22Rv1 (cell line): Measurements from ENCODE around the gene A3GALT2.

ENCODE experiments used
- H3K27ac ChIP-seq: fragments of 450-650 bp; 2 replicates; pipeline ENCODE4 v1.5.1; 2017
- ZFX ChIP-seq: fragments of 450-650 bp; IDR thresholded peaks from 2 replicates; pipeline ENCODE4 v1.6.1; 2017; ENCODE audit warnings: antibody characterized with exemption, borderline replicate concordance
- TF ChIP-seq, protein P1 (sequence below): fragments of 450-650 bp; IDR thresholded peaks from 2 replicates; pipeline ENCODE4 v1.5.1; 2017; ENCODE audit warnings: mild to moderate bottlenecking

Gene A3GALT2

DNA sequence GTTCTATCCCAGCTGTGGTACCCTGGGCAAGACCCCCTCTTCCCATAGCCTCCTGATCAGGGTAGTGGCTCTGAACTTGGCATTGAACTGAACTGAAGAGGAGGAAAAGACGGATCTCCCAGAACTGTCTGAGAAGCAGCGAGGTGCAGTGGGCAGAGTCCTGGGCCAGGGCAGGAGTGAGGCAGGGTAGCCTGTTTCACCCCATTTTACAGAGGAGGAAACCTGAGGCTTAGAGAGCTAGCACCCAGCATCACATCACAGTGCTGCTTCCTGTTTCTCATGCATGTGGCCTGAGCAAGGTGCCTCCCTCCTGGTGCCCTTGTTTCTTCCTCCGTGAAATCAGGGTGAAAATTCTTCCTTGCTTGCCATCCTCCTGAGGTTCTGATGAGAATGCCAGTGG is 47.5 kb downstream of the A3GALT2 start:
- TF ChIP-seq ZFX, result no peak
- TF ChIP-seq, protein P1, sequence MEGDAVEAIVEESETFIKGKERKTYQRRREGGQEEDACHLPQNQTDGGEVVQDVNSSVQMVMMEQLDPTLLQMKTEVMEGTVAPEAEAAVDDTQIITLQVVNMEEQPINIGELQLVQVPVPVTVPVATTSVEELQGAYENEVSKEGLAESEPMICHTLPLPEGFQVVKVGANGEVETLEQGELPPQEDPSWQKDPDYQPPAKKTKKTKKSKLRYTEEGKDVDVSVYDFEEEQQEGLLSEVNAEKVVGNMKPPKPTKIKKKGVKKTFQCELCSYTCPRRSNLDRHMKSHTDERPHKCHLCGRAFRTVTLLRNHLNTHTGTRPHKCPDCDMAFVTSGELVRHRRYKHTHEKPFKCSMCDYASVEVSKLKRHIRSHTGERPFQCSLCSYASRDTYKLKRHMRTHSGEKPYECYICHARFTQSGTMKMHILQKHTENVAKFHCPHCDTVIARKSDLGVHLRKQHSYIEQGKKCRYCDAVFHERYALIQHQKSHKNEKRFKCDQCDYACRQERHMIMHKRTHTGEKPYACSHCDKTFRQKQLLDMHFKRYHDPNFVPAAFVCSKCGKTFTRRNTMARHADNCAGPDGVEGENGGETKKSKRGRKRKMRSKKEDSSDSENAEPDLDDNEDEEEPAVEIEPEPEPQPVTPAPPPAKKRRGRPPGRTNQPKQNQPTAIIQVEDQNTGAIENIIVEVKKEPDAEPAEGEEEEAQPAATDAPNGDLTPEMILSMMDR, result no peak
- no peak overlapping the region for H3K27ac ChIP-seq

DNA sequence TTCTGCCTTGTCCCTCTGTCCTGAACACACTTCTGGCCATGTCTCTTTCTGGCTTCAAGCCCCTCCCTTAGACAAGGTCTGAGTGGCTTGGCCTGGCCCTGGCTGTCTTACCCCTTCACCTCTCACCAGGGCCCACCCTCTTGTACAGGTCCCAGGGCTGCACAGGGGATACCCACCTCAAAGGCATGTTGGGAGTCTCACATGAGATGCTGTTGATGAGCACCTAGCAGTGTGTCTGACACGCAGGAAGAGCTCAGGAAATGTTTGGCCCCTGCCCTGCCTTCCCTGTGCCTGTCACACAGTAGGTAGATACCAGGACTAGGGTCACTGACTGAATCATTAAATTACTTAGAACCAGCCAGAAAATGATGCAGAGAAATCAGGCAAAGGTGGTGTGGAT is 48.0 kb downstream of the A3GALT2 start:
- H3K27ac ChIP-seq, result no peak overlapping the region
- TF ChIP-seq ZFX, result no peak
- TF ChIP-seq, protein P1, result no peak

DNA sequence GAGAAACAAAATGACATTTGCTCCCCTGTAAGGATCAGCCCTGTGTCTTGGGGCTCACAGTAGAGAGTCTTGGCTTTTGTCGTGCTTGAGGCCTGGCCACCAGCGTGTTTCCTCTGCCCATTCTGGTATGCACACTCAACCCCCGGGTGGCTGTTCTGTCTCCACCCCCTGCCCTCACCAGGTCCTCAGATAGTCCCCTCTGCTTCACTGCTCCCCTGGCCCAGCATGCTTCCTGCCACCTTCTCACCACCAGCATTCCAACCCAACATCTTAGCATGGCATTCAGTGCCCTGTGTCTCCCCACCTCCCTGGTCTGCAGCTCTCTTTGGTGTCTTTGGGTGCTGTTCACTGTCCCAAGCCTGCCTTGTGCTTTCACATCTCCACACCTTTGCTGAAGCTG is 48.4 kb downstream of the A3GALT2 start:
- TF ChIP-seq ZFX, result no peak
- TF ChIP-seq, protein P1, result no peak
- no peak overlapping the region for H3K27ac ChIP-seq

DNA sequence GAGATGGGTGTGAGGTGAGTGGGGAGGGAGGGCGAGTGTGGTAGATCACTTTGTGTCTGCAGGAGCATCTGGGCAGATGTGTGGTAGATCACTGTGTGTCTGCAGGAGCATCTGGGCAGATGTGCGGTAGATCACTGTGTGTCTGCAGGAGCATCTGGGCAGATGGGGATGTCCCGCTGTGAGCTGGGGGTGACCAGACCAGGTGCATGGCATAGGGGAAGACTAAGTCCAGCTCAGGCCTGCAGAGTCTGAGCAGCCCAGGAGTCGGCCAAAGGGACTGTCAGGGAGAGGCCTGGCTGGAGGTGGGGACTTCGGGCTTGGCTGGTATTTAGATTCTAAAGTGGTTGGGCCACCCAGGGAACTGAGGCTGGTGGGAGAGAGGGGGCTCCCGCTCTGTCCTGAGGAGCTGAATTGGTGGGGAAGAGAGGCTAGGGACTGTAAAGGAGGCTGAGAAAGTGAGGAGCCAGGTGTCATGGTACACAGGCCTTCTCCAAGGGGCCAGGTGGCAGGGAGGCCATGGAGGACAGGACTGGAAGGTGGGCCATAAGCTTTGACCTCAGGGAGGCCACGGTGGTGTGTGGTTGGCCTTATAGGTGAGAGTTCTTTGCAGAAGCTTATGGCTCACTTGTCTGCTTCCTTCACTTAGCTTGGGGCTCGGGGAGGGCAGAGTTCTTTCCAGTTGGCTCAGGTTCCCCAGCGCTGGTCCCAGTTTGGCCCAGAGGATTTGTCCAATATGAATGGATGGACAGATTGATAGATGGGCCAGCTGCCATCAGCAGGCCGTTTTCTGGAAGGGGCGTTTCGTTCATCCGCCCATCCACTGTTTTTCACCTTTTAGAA is 49.0 kb downstream of the A3GALT2 start:
- H3K27ac ChIP-seq, result no peak overlapping the region
- no peak for TF ChIP-seq ZFX
- TF ChIP-seq, protein P1, result no peak

DNA sequence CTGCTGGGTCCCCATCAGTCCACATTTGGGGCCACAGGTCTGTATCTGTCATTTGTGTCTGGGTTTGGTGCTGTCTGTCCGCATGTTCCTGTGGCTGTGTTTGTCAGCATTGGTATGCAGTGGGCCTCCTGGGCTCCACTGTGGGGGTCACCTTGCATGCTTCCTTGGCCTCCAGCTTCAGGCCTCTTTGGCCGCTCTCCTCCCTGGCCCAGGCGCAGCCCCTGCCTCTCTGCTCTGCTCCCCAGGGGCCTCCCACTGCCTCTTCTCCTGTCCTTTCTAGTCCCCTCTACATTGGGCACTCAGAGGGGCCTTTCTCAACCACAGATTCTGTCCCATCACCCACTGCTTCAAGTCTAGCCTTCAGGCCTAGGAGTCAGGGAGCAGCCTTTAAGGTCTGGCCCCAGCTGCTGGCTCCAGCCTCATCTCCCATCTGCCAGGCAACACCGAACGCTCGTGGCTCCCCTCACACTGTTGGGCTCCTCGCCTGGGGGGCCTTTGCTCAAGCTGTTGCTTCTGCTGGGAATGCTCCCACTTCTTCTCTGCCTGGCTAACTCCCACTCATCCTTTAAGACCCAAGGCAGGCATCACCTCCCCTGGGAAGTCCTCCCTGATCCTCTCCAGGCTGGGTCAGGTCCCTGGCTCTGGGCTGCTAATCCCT is 50.0 kb downstream of the A3GALT2 start:
- H3K27ac ChIP-seq, result no peak overlapping the region
- TF ChIP-seq, protein P1, result no peak
- TF ChIP-seq ZFX, result no peak

DNA sequence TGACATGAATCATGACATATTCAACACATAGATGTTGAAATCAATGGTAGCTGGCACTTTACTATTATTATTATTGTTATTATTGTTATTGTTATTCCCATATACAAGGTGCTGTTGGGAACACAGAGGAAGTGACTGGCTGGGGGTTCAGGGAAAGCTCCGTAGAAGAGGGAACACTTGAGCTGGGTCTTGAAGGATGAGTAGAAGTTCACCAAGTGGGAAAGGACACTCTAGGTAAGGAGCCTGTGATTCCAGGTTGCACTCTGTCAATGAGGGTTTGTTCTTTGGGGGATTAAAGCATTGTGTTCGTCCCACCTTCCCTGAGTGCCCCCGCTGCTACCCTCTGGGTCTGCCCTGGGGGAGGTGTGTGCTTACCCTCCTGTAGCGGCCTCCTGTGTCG is 50.5 kb downstream of the A3GALT2 start:
- no peak for TF ChIP-seq ZFX
- TF ChIP-seq, protein P1, result no peak
- no peak overlapping the region for H3K27ac ChIP-seq

DNA sequence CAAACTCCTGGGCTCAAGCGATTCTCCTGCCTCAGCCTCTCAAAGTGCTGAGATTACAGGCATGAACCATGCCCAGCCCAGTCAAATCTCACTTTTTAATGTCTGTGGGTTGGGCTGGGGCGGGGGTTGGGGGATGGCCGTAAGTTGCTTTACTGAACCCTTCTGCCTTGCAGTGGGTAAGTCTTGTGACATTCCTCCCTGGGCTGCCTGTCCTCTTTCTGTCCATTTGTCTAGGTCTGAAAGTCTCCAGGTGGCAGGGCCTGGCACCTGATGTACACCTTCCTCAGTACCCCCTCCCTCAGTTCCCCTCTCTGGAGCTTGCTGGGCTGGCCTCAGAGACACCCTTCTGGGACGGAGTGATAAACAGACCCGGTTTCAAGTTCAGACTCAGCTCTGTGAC is 51.3 kb downstream of the A3GALT2 start:
- TF ChIP-seq, protein P1, result no peak
- no peak for TF ChIP-seq ZFX
- no peak overlapping the region for H3K27ac ChIP-seq
